ENCODE data around the gene GPC6. TPM values are rescaled to one million over a fixed set of nuclear protein-coding genes. Genes with fewer than 3 reads are reported as not detected.

The GPC6 gene
- total RNA-seq, 1 donor from 2014 or later = 16.1 TPM

DNA sequence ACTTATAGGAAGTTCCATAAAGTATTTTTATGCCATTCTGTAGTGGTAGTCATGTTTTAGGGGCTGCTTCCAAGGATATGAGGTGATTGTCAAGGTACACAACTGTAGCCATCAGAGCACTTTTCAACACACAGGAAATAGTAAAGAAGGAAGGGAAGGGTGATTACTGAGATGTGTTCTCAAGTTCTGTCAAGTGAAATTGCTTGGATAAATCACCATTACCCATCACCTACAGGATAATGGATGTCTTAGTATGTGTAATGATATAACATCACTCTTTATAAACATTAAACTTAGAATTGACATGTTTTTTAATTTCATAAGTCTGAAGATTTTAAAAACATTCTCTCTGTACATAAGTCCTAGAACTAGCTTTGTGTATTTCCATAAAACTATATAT lies 765.0 kb downstream of the GPC6 start:
- no peak overlapping the region for H3K27ac Mint-ChIP-seq (ENCODE audit: unreplicated experiment)
- H3K4me3 Mint-ChIP-seq (ENCODE audit: unreplicated experiment) = no peak overlapping the region
- TF ChIP-seq, protein P1, sequence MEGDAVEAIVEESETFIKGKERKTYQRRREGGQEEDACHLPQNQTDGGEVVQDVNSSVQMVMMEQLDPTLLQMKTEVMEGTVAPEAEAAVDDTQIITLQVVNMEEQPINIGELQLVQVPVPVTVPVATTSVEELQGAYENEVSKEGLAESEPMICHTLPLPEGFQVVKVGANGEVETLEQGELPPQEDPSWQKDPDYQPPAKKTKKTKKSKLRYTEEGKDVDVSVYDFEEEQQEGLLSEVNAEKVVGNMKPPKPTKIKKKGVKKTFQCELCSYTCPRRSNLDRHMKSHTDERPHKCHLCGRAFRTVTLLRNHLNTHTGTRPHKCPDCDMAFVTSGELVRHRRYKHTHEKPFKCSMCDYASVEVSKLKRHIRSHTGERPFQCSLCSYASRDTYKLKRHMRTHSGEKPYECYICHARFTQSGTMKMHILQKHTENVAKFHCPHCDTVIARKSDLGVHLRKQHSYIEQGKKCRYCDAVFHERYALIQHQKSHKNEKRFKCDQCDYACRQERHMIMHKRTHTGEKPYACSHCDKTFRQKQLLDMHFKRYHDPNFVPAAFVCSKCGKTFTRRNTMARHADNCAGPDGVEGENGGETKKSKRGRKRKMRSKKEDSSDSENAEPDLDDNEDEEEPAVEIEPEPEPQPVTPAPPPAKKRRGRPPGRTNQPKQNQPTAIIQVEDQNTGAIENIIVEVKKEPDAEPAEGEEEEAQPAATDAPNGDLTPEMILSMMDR (IDR thresholded peaks at IDR 0.05; ENCODE audit: unreplicated experiment) = no peak
- H3K36me3 Mint-ChIP-seq (ENCODE audit: low read depth, unreplicated experiment) = no peaks in the 10 kb centered on the region
- no peak for DNase-seq (ENCODE audit: low spot score)
- no peaks in the 10 kb centered on the region for H3K27me3 Mint-ChIP-seq (ENCODE audit: unreplicated experiment)
- no peaks in the 10 kb centered on the region for H3K9me3 Mint-ChIP-seq (ENCODE audit: unreplicated experiment)
- H3K4me1 Mint-ChIP-seq (ENCODE audit: unreplicated experiment) = no peaks in the 10 kb centered on the region

DNA sequence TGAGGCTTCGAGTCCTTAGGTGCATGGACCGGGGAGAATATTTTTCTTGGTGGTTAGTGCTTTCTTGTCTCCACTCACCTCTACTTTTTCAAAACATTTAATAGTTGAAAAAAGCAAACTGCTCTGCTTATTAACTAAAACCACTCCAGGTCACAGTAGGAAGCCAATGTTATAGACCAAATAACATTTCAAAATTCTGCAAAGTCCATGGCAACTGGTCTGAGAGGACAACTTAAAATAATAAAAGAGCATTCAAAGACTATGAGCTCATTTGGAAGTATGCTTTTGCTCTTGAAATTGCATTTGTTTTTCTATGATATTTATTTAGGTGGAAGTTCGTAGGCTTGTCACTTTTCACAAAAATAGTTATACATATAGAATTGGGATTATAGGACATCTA lies 769.9 kb downstream of the GPC6 start:
- H3K27ac Mint-ChIP-seq (ENCODE audit: unreplicated experiment) = no peak overlapping the region
- DNase-seq (ENCODE audit: low spot score) = no peak
- no peaks in the 10 kb centered on the region for H3K27me3 Mint-ChIP-seq (ENCODE audit: unreplicated experiment)
- no peaks in the 10 kb centered on the region for H3K4me1 Mint-ChIP-seq (ENCODE audit: unreplicated experiment)
- no peaks in the 10 kb centered on the region for H3K9me3 Mint-ChIP-seq (ENCODE audit: unreplicated experiment)
- TF ChIP-seq, protein P1 (IDR thresholded peaks at IDR 0.05; ENCODE audit: unreplicated experiment) = no peak
- H3K4me3 Mint-ChIP-seq (ENCODE audit: unreplicated experiment) = no peak overlapping the region
- H3K36me3 Mint-ChIP-seq (ENCODE audit: low read depth, unreplicated experiment) = no peaks in the 10 kb centered on the region

DNA sequence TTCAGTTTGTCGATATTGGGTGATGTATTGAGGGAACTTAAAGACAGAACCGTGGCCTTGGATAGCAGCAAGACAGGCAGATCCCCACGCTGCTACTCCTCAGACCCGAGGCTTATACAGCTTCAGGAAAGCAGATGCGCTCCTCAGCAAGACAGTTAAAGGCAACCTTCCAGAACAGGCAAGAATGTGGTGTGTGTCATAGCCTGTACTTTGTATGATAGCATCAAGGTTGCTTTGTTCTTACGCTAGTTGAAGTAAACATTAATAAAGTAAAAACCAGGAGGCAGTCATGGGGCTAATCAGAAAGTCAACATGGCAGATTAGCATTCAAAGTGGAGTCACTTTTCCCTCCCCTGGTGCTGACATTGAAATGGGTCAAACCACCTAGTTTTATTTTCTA lies 779.7 kb downstream of the GPC6 start:
- TF ChIP-seq, protein P1 (IDR thresholded peaks at IDR 0.05; ENCODE audit: unreplicated experiment) = no peak

DNA sequence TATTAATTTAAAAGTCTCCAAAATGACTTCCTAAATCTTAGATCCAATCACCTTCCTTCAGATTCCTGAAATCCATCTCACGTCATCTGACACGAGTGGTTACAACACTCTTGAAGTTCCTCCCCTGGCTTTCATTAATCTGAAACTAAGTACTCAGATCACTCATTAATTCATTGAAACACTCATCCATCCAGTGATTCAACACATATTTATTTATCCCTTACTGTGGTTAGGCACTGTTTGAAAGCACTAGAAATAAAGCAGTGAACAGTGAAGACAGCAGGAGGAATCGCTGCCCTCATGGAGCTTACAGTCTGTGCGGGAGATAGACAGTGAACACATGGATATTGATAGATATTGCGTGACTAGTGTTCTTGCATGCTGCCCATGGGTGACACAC lies 780.5 kb downstream of the GPC6 start:
- H3K36me3 Mint-ChIP-seq (ENCODE audit: low read depth, unreplicated experiment) = no peaks in the 10 kb centered on the region
- H3K27ac Mint-ChIP-seq (ENCODE audit: unreplicated experiment) = no peak overlapping the region
- H3K27me3 Mint-ChIP-seq (ENCODE audit: unreplicated experiment) = no peaks in the 10 kb centered on the region
- TF ChIP-seq, protein P1 (IDR thresholded peaks at IDR 0.05; ENCODE audit: unreplicated experiment) = no peak
- no peaks in the 10 kb centered on the region for H3K9me3 Mint-ChIP-seq (ENCODE audit: unreplicated experiment)
- H3K4me1 Mint-ChIP-seq (ENCODE audit: unreplicated experiment) = no peaks in the 10 kb centered on the region
- H3K4me3 Mint-ChIP-seq (ENCODE audit: unreplicated experiment) = no peak overlapping the region
- no peak for DNase-seq (ENCODE audit: low spot score)

More for the DNA sequence above, 779.7 kb downstream of the GPC6 start:
- Mint-ChIP-seq H3K4me3 (ENCODE audit: unreplicated experiment) (no peak overlapping the region), H3K36me3 (ENCODE audit: low read depth, unreplicated experiment) (no peaks in the 10 kb centered on the region), H3K27me3 (ENCODE audit: unreplicated experiment) (no peaks in the 10 kb centered on the region), H3K4me1 (ENCODE audit: unreplicated experiment) (no peaks in the 10 kb centered on the region), H3K9me3 (ENCODE audit: unreplicated experiment) (no peaks in the 10 kb centered on the region), H3K27ac (ENCODE audit: unreplicated experiment) (no peak overlapping the region)
- DNase-seq (ENCODE audit: low spot score) = no peak

DNA sequence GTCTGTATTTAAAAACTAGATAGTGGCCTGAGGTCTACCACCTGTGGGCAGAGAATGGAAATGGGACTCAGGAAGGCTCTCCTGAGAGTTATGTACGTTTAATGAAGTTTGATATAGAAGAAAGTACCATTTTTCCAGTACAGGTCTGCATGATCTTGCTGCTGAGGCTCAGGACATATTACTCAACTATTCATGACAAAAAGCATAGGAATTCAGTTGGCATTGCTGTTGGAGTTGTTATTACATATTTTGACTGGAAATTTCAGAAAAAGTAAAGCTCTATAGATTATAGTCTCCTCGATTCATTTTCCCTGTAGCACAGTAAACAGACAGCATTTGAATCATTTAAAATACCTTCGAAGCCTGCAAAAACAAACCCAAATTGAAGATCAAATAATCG lies 783.1 kb downstream of the GPC6 start:
- no peaks in the 10 kb centered on the region for H3K4me1 Mint-ChIP-seq (ENCODE audit: unreplicated experiment)
- DNase-seq (ENCODE audit: low spot score) = no peak
- TF ChIP-seq, protein P1 (IDR thresholded peaks at IDR 0.05; ENCODE audit: unreplicated experiment) = no peak
- H3K36me3 Mint-ChIP-seq (ENCODE audit: low read depth, unreplicated experiment) = no peaks in the 10 kb centered on the region
- no peak overlapping the region for H3K4me3 Mint-ChIP-seq (ENCODE audit: unreplicated experiment)
- H3K27me3 Mint-ChIP-seq (ENCODE audit: unreplicated experiment) = no peaks in the 10 kb centered on the region
- no peaks in the 10 kb centered on the region for H3K9me3 Mint-ChIP-seq (ENCODE audit: unreplicated experiment)
- no peak overlapping the region for H3K27ac Mint-ChIP-seq (ENCODE audit: unreplicated experiment)

All from endothelial cell (in vitro differentiated cells).